NCI-H2227 (cell line): ENCODE results near the gene FAM219A.
"Not testable (repeated sequence)": the region's sequence is repeated elsewhere in the genome, so short reads cannot be mapped to it uniquely, and the experiment has no call there.

Experiments
- DNase-seq: peaks from one replicate; lab custom pipeline; 2025; ENCODE audit not compliant: unreplicated experiment; lab: John Stamatoyannopoulos, UW

Gene FAM219A

GRCh38 chr9:34352957-34353356 is 105.4 kb downstream of the FAM219A start:
- not testable (repeated sequence) for DNase-seq

DNA sequence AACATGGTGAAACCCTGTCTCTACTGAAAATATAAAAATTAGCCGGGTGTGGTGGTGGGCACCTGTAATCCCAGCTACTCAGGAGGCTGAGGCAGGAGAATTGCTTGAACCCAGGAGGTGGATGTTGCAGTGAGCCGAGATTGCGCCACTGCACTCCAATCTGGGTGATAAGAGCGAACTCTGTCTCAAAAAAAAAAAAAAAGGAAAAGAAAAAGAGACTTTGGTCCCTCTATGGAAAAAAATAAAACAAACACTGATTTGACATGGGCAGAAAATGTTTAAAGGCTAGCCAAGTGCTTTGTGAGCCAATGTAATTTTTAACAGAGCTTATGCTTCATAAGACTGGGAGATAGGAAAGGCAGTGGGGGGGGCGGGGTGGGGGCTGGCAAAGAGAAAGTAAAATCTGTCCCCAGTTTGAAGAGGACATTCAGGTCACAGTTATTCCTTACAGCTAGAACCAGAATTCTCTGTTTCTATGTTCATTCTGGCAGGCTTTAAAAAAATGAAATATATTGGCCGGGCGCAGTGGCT is 106.2 kb downstream of the FAM219A start:
- DNase-seq = not testable (repeated sequence)

GRCh38 chr9:34349324-34349723 is 109.0 kb downstream of the FAM219A start:
- DNase-seq = no peak
